Left kidney (tissue), 2 donors: ENCODE measurements around the gene PAK2. TPM values are rescaled to one million over a fixed set of nuclear protein-coding genes. Genes with fewer than 3 reads are reported as not detected.
A peak's percentile ranks its signal among the peaks of the same experiment; 100 is the strongest.
"Not testable (repeated sequence)": the region's sequence is repeated elsewhere in the genome, so short reads cannot be mapped to it uniquely, and the experiment has no call there.

Source experiments
- DNase-seq: peaks from one replicate; pipeline ENCODE4 v3.0.0-alpha.2; 2013
- polyA plus RNA-seq: library from polyadenylated mRNA; unstranded; fragments of 120-200 nt; gene quantifications from one replicate; pipeline ENCODE4 v1.2.1, GENCODE V29; 2013; ENCODE audit not compliant: insufficient read length

The PAK2 gene
- polyA plus RNA-seq, 1 donor, result 88.6 TPM

GRCh38 chr3:196777836-196778235, 38.2 kb downstream of the PAK2 start:
- no peak for DNase-seq

DNA sequence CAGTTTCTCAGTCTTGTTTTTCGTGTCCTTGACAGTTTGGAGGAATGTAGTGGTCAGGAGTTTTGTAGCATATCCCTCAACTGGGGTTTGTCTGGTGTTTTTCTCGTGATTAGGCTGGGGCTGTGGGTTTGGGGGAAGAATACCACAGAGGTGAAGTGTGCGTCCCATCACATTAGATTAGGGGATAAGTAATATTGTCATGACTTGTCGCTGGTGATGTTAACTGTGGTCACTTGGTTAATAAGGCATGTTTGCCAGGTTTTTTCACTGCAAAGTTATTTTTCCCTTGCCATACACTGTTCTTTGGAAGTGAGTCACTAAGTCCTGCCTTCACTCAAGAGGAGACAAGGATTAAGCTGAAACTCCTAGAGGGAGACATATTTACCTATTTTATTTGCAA, 39.1 kb downstream of the PAK2 start:
- no peak for DNase-seq

DNA sequence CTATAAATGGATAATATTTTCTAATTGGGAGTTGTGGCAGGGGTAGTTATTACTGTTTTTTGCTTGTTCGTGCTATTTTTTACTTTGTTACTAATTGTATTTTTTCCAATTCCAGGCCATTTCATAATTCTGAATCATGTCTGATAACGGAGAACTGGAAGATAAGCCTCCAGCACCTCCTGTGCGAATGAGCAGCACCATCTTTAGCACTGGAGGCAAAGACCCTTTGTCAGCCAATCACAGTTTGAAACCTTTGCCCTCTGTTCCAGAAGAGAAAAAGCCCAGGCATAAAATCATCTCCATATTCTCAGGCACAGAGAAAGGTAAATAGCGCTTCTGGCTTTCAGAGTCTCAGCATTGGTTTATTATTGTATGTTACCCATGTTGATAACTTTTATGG, 42.9 kb downstream of the PAK2 start:
- no peak for DNase-seq

DNA sequence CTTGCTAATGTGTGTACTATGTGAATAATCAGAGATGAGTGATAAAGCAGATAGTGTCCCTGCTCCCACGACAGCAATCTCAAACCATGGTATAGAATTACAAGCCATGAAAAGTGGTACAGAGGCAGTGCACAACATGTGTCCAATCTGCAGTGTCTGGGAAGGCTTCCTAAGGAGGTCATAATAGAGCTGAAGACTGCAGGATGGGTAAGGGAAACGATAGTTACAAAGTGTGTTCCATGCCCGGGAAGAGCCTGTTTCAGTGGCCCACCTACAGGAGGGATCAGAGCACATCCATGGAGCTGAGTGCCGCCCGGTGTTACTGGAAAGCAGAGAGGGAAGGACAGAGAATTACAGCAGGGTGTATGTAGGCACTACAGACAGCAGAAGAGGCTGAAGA, 48.9 kb downstream of the PAK2 start:
- no peak for DNase-seq

DNA sequence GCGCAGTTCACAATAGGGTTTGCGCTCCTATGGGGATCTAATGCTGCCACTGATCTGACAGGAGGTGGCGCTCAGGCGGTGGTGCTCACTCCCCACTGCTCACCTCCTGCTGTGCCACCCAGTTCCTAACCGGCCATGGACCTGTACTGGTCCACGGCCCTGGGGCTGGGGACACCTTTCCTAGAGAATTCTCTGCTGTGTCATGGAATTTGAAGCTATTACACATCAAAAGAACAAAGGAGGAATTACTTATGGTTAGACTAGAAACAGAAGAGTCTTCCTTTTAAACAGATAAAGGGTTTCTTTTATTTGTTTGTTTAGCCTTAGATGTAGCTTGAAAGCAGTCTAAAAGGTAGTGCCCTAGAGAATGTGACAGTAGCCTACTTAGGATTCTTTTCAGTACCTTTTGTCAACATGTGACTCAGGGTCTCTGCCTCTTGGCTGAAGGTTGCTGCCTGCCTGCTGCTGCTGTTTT, 50.3 kb downstream of the PAK2 start:
- DNase-seq, result no peak

DNA sequence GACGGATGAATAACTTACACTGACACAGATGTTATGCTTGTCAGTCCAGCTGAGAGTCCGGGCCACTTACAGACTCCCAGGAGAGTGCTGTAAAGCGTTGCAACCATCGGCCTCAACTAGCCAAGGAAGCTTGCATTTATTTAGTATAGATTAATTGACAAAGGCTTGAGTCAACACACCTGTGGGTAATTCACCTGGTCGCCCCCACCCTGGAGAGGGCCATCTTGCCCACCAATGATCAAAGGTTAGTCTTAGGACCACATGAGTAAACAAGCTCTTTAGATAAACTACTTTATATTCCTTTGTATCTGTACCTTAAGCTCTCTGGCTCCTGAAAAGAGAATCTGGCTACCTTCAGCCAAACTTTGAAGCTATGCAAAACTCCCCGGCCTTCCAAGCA, 51.0 kb downstream of the PAK2 start:
- DNase-seq, result no peak

DNA sequence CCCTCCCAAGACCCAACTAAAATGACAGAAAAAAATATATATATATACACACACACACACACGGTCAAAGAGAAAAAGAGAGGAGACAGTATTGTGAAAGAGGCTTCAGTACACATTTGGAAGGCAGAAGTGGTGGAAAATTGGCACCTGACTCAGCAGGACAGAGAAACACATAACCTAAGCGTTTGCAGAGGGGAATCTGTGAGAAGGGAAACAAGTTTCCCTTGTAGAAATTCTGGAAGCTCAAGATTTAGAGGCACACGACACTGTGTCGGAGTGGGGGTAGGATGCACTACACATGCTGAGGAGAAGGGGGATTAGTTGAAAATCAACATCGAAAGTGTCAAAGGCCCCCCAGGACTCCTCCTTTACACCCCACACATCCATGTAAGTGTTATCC, 53.1 kb downstream of the PAK2 start:
- DNase-seq, result no peak

DNA sequence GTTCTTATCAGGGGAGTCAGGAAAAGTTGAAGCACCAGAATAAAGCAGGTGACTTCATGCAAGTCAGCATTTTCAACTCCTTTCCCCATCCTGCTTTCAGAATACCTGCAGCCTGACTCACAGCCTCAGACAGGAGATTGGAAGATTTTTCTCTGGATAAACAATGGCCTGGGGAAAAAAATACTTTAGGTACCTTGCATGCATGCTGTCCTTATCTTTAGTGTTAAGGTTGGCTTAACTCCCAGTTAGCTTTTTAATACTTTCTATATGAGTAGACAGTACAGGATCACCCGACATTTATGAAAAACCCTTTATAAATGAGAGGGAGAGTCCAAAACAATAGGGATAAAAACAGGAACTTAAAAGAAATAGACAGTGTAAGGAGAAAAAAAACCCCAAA, 53.6 kb downstream of the PAK2 start:
- DNase-seq, result peak; percentile 18

GRCh38 chr3:196794467-196794866, 54.8 kb downstream of the PAK2 start:
- DNase-seq, result no peak

DNA sequence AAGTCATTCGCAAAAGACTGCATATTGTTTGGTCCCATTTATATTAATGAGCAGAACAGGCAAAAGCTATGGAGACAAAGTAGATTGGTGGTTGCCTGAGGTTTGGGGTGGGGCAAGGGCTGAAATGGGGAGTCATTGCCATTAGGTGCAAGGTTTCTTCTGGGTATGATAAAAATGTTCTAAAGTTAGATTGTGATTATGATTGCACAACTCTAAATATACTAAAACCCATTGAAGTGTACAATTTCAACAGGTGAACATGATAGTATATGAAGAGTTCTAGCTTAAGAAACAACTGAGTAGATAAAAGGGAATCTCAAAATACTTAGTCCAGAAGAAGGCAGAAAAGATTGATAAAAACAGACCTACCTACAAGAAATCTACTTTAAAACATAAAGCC, 56.7 kb downstream of the PAK2 start:
- no peak for DNase-seq

DNA sequence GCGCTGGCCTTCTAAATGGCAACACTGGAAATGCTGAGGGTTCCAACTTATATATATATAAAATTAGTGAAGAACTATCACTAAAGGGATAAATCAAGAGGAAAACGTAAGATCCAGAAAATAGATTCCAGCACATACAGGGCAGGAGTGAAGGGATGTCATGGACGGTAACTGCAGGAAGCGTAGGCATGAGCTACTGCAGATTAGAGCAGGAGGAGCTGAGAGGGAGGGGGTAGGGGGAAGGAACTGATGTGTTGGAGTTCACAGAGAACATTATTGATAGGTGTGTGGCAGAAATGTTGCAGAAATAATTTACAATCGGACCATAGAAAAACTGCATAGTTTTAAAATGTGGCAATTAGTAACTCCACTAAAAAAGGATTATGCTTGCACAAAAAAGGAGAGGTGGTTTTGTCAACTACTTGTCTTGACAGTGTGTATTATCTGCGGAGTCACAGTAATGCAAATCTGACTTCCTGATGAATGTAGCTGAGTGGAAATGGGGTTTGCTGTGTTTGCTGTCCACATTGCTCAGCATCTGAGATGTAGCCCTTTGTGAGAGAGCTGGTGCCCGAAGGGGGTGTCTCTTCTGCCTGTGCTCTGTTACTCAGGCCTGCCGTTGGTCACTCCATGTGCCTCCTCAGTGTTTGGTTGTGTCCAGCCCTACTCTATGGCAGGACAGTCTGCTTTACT, 61.2 kb downstream of the PAK2 start:
- DNase-seq, result no peak

GRCh38 chr3:196803891-196804468, 64.3 kb downstream of the PAK2 start:
- no peak for DNase-seq

DNA sequence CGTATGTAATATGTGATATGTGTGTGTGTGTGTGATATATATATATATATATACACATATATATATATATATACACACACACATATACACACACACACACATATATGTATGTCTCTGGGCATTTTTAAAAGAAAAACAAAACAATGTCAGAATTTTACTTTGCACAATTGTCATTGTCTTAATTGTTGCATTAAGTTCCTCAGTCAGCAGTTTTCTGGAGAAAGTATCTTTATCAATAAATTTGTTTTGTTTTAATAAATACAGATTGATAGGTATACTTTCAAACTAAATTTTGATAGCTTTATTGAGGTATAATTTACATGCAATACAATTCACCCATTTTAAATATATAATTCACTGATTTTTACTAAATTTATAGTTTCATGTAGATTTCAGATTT, 65.1 kb downstream of the PAK2 start:
- no peak for DNase-seq

DNA sequence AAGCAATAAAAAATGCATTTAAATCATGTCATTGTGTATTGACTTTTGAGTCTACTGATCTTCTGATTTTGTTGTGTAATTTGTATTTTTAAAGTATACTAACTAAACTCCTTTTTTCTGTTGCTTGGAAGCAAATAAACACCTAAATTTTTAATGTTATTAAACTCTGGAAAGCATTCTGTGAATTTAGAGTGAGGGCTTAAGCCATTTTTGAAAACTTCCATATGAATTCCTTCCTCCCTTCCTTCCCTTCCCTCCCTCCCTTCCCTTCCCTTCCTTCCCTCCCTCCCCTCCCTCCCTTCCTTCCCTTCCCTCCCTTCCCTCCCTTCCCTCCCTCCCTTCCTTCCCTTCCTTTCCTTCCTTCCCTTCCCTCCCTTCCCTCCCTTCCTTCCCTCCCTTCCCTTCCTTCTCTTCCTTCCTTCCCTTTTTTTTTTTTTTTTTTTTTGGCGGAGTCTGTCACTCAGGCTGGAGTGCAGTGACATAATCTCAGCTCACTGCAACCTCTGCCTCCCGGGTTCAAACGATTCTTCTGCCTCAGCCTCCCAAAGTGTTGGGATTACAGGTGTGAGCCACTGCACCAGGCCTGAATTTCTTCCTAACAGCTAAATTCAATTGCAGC, 71.4 kb downstream of the PAK2 start:
- DNase-seq, result no peak

DNA sequence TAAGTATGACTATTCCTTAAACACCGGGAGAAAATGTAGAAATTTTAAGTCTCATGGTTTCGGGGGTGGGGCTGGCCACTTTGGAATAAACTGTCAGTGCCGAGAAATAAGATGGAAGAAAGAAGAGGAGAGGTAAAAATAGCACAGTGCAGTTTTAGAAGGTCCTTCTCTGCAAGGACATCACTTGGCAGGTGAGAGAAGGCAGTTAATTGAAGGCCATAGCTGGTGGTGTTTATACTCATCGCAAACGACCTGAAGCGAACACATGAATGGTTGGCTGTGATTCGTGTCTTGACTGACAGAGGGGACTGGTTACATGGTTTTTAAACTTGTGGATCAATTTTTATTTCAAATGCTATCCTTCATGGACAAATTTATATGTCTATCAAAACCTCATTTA, 73.2 kb downstream of the PAK2 start:
- DNase-seq, result no peak

DNA sequence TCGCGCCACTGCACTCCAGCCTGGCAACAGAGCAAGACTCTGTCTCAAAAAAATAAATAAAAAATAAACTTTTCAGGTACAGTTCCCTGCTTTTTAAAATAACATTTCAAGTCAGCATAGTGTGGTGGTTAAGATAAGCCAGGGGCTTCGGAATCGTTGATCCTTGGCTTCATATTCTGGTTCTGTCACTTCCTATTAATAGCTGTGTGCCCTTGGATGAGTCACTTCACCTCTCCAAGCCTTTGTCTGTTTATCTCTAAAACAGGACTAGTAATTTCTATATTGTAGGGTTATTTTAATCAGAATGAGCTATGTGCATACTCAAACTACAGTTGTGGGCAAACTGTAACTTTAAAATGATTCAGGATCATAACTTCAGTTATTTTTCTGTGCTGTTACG, 74.2 kb downstream of the PAK2 start:
- DNase-seq, result no peak

DNA sequence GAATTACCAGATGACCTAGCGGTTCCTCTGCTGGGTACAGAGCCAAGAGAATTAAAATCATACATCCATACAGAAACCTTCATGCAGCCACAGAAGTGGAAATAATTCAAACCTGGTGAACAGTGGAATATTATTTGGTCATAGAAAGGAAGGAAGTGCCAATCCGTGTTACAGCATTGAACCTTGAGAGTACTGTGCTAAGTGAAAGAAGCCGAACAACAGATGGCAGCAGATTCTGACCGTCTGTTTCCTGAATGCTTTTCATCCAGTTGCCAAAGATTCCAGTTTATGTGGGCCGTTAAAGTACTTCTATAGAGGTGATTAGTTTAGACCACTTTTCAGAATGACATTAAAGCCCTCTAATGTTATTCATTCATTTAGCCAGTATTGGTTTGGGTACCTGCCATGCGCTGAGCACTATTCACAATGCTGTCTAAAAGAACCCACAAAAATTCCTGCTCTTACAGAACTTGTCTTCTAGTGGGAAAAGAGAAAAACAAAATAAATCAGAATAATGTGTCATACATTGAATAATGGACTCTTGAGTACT, 82.2 kb downstream of the PAK2 start:
- no peak for DNase-seq

GRCh38 chr3:196829651-196830050, 90.0 kb downstream of the PAK2 start:
- DNase-seq, result not testable (repeated sequence)

DNA sequence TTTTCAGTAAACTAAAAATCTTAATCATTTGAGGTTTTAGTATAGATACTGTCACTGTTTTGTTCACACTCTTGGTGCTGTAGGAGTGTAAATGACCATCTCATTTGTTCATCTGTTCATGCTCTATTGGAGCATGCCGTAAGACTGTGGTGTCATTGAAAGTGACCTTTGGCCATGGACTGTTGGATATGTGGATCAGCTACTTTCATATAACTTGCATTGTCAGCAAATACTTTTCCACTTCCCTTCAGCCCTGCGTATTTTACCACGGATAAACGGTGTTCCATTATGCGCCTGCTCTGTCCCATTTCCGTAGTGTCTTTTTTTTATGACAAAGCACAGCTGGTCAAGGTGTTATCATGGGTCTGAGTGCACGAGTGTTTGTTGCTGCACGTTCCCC, 95.4 kb downstream of the PAK2 start:
- peak; percentile 39 for DNase-seq

DNA sequence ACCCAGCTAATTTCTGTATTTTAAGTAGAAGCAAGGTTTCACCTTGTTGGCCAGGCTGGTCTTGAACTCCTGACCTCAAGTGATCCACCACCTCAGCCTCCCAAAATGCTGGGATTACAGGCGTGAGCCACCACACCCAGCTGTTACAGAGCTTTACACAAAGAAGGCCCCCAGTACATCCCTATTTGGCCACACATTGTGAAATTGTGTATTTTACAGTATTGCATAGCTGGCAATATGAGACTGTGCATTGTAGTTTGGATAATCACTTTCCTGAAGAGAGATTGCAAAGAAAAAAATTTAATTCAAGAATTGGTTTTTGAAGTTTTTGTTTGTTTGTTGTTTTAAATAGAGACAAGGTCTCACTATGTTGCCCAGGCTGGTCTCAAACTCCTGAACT, 97.0 kb downstream of the PAK2 start:
- DNase-seq, result not testable (repeated sequence)

- no peak for DNase-seq
Measured at GRCh38 chr3:196837819-196838420, 98.3 kb downstream of the PAK2 start.

GRCh38 chr3:196839351-196839750, 99.7 kb downstream of the PAK2 start:
- not testable (repeated sequence) for DNase-seq
